DND-41 (cell line): Measurements from ENCODE around the gene AGRN.

Experiments
- ATAC-seq: fragments of 200-7000 bp; cut with Tn5 transposase; 3 replicates; pipeline ENCODE4 v1.9.1; 2021; ENCODE audit warnings: low read depth; ENCODE audit not compliant: insufficient read depth
- DNase-seq: peaks from one replicate; pipeline ENCODE4 v3.0.0-alpha.2; 2020
- H2AFZ ChIP-seq: 2 replicates; pipeline ENCODE4 v1.6.0; 2012; ENCODE audit warnings: low read depth, low read length
- H3K27ac ChIP-seq: 2 replicates; pipeline ENCODE4 v1.5.1; 2012; ENCODE audit warnings: low read length, inconsistent platforms
- H3K27me3 ChIP-seq: fragments of 200-600 bp; sonication (generic); 2 replicates; pipeline ENCODE4 v1.6.0; 2012; ENCODE audit warnings: low read length, mild to moderate bottlenecking, inconsistent platforms; ENCODE audit not compliant: insufficient read depth, poor library complexity
- H3K36me3 ChIP-seq: 2 replicates; pipeline ENCODE4 v1.5.1; 2012; ENCODE audit warnings: low read length, inconsistent platforms; ENCODE audit not compliant: insufficient read depth
- H3K4me1 ChIP-seq: 2 replicates; pipeline ENCODE4 v1.5.1; 2012; ENCODE audit warnings: mild to moderate bottlenecking, low read length; ENCODE audit not compliant: insufficient read depth
- H3K4me2 ChIP-seq: 2 replicates; pipeline ENCODE4 v1.6.0; 2012; ENCODE audit warnings: mild to moderate bottlenecking, moderate library complexity, low read length, inconsistent platforms; ENCODE audit not compliant: insufficient read depth
- H3K4me3 ChIP-seq, 2 experiments: fragments of 200-600 bp in 1 of 2; shearing (Covaris generic) in 1 of 2; 2 replicates each; pipeline ENCODE4 v1.5.1; 2012 to 2016; ENCODE audit warnings: inconsistent platforms in 2 of 2, low read length in 2 of 2, mild to moderate bottlenecking in 2 of 2, low read depth in 1 of 2, moderate library complexity in 1 of 2
- H3K79me2 ChIP-seq: 2 replicates; pipeline ENCODE4 v1.6.0; 2012; ENCODE audit warnings: low read length, inconsistent platforms; ENCODE audit not compliant: insufficient read depth
- H3K9ac ChIP-seq: 2 replicates; pipeline ENCODE4 v1.6.0; 2012; ENCODE audit warnings: low read depth, mild to moderate bottlenecking, inconsistent platforms, low read length, moderate library complexity
- H3K9me3 ChIP-seq: 2 replicates; pipeline ENCODE4 v1.5.1; 2012; ENCODE audit warnings: low read length, moderate library complexity, mild to moderate bottlenecking, inconsistent platforms; ENCODE audit not compliant: insufficient read depth, severe bottlenecking
- H4K20me1 ChIP-seq: 2 replicates; pipeline ENCODE4 v1.6.0; 2012; ENCODE audit warnings: low read length; ENCODE audit not compliant: insufficient read depth
- CTCF ChIP-seq: IDR thresholded peaks from 2 replicates; pipeline ENCODE4 v1.5.1; 2012; ENCODE audit warnings: borderline replicate concordance, low read length, moderate library complexity, mild to moderate bottlenecking; ENCODE audit not compliant: poor library complexity, severe bottlenecking; ENCODE audit errors: extremely low read depth
- EZH2 ChIP-seq: IDR thresholded peaks from 3 replicates; pipeline ENCODE4 v1.6.1; 2012; ENCODE audit warnings: borderline replicate concordance, low read depth, mild to moderate bottlenecking, moderate library complexity, low read length, inconsistent platforms; ENCODE audit not compliant: severe bottlenecking

Gene AGRN

GRCh38 chr1:1033731-1034438 lies 14.0 kb downstream of the AGRN start:
- no peak overlapping the region for H3K4me2 ChIP-seq
- DNase-seq, result no peak
- no peaks in the 10 kb centered on the region for H3K36me3 ChIP-seq
- peaks cover 4% of the 10 kb centered on the region for H3K27me3 ChIP-seq
- no peak overlapping the region for H3K27ac ChIP-seq
- peaks cover 13% of the 10 kb centered on the region for H3K4me1 ChIP-seq
- H3K9me3 ChIP-seq, result no peaks in the 10 kb centered on the region
- H3K9ac ChIP-seq, result no peak overlapping the region
- H3K4me3 ChIP-seq, result no peak overlapping the region
- H3K79me2 ChIP-seq, result no peaks in the 10 kb centered on the region
- ATAC-seq, result peak; percentile 12; the same call in 1 of the 3 replicates
- H4K20me1 ChIP-seq, result peaks cover 63% of the 10 kb centered on the region
- no peak overlapping the region for H2AFZ ChIP-seq
- TF ChIP-seq EZH2 (no peak), CTCF (no peak)

- no peak for TF ChIP-seq EZH2
- TF ChIP-seq CTCF, result no peak
- Histone ChIP-seq H3K9me3 (no peaks in the 10 kb centered on the region), H2AFZ (no peak overlapping the region), H3K27ac (no peak overlapping the region), H3K4me2 (no peak overlapping the region), H3K4me1 (peaks cover 13% of the 10 kb centered on the region), H3K79me2 (no peaks in the 10 kb centered on the region), H3K36me3 (no peaks in the 10 kb centered on the region), H3K4me3 (no peak overlapping the region), H4K20me1 (peaks cover 68% of the 10 kb centered on the region), H3K9ac (no peak overlapping the region), H3K27me3 (peaks cover 8% of the 10 kb centered on the region)
- ATAC-seq, result no peak
- DNase-seq, result no peak
Measured at GRCh38 chr1:1034439-1034781, 14.5 kb downstream of the AGRN start.

- Histone ChIP-seq H4K20me1 (peaks cover 78% of the 10 kb centered on the region), H3K27me3 (peaks cover 19% of the 10 kb centered on the region)
Measured at GRCh38 chr1:1035291-1035943, 15.5 kb downstream of the AGRN start.

More at GRCh38 chr1:1035291-1035943, 15.5 kb downstream of the AGRN start:
- Histone ChIP-seq H3K4me2 (no peak overlapping the region), H3K79me2 (no peaks in the 10 kb centered on the region), H3K36me3 (no peaks in the 10 kb centered on the region), H3K4me3 (no peak overlapping the region), H2AFZ (no peak overlapping the region), H3K4me1 (peaks cover 22% of the 10 kb centered on the region), H3K9ac (no peak overlapping the region), H3K27ac (no peak overlapping the region), H3K9me3 (no peaks in the 10 kb centered on the region)
- no peak for TF ChIP-seq EZH2
- no peak for TF ChIP-seq CTCF
- DNase-seq, result no peak
- no peak for ATAC-seq
